A172 (cell line): ENCODE measurements around the gene EFNA2. TPM values are rescaled to one million over a fixed set of nuclear protein-coding genes. Genes with fewer than 3 reads are reported as not detected.

Experiments
- DNase-seq: peaks from one replicate; pipeline ENCODE4 v3.0.0-alpha.2; 2015; ENCODE audit warnings: low spot score
- total RNA-seq: library from RNA; depleted of rRNA; stranded (reverse); fragments of >200 nt; shearing (Covaris generic); gene quantifications from 2 replicates; pipeline ENCODE4 v1.2.3, GENCODE V29; 2014

The EFNA2 gene
- total RNA-seq, 1 experiment from 2014 or later = 9.9 TPM

DNA sequence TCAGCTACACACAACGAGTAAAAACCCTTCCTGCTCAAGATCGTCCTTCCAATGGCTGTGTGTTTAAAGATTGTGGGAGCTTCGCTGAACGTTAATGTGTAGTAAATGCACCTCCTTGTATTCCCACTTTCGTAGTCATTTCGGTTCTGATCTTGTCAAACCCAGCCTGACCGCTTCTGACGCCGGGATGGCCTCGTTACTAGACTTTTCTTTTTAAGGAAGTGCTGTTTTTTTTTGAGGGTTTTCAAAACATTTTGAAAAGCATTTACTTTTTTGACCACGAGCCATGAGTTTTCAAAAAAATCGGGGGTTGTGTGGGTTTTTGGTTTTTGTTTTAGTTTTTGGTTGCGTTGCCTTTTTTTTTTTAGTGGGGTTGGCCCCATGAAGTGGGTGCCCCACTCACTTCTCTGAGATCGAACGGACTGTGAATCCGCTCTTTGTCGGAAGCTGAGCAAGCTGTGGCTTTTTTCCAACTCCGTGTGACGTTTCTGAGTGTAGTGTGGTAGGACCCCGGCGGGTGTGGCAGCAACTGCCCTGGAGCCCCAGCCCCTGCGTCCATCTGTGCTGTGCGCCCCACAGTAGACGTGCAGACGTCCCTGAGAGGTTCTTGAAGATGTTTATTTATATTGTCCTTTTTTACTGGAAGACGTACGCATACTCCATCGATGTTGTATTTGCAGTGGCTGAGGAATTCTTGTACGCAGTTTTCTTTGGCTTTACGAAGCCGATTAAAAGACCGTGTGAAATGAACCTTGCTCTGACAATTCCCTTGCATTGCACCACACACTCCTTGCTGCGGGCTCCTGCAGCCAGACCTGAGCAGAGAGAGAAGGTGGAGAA, 13.0 kb upstream of the EFNA2 start:
- no peak for DNase-seq

DNA sequence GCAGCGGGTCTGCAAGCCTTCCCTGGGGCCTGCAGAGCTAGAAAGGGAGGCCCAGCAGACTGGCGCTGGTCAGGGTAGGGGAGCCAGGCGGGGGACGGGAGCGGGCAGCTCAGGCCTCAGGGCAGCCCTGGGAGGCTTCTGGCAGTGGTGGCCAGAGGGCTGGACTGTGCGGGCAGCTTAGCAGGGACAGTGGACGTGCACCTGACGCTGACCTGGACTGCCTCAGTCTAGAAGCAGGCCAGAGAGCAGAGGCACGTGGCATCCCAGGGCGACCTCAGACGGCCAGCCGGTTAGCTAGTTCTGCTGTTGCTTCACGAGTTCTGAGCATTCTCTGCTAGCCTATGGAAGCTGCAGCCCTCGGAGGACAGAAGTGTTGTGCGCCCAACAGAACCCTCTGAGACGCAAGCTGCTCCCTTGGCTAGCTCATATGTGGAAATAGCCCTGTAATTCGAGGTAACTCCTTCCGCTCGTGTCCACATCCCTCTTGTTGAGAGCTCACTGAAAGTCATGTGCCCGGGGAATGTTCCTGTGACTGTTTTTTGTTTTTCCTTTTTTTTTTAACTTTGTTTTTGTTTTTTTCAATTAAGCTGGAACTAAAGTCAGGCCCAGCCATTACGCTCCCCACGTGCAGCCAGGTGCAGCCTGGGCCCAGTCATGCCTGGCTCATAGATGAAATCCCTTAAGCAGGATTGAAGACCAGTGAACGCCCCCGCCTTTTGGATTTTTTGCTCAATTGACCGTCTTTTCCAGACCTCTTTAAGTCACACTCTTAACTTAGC, 12.2 kb upstream of the EFNA2 start:
- DNase-seq = no peak

DNA sequence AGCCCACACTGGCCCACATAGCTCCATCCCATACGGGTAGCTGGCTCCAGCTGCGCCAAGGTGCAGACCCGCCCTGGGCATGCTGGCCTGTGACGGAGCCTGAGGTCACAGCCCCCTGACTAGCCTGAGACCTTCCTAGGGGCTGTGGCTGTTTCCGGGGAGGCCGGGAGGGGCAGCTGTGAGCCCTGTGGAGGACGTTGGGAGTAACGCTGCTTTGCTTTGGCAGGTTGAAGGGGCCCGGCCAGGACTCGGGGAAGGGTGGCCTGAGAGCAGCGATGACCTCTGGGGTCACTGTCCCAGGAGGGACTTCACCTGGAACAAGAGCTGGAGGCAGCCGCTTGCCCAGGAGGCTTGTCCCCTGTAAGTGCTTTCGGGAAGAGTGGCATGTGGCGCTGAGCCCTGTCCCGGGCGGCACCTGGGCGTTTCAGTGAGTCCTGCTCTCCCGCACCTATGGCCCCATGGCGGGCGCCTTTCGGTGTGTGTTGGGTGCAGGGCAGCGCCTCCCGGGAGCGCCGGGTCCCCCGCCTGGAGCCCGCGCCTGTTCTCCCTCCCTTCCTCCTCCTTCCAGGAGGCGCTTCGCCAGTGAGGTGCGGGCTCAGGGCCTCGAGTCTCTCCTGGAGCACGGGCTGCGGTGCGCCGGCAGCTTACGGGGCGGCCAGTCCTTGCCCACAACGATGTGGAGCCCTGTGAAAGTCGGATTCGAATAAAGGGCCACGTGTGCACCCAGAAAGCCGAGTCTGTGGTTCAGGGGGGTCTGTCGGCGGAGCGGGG, 11.4 kb upstream of the EFNA2 start:
- no peak for DNase-seq

DNA sequence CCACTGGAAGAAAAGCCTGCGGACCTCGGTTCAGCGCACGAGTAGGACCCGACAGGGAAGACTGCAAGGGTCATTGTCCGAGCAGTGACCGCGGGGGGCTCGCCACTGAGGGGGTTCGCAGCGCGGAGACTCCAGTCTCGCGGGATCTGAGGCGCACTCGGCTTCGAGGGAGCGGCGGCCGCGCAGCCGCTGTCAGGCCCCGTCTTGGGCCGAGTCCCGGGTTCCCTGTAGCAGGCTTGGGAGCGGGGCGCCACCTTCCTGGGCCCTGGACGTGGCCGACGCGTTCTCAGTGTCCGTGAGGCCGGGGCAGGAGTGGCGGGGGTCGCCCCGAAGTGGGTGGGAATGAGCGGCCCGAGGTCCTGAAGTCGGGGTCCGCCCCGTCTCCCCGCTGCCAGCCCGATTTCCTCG, 10.8 kb upstream of the EFNA2 start:
- no peak for DNase-seq

DNA sequence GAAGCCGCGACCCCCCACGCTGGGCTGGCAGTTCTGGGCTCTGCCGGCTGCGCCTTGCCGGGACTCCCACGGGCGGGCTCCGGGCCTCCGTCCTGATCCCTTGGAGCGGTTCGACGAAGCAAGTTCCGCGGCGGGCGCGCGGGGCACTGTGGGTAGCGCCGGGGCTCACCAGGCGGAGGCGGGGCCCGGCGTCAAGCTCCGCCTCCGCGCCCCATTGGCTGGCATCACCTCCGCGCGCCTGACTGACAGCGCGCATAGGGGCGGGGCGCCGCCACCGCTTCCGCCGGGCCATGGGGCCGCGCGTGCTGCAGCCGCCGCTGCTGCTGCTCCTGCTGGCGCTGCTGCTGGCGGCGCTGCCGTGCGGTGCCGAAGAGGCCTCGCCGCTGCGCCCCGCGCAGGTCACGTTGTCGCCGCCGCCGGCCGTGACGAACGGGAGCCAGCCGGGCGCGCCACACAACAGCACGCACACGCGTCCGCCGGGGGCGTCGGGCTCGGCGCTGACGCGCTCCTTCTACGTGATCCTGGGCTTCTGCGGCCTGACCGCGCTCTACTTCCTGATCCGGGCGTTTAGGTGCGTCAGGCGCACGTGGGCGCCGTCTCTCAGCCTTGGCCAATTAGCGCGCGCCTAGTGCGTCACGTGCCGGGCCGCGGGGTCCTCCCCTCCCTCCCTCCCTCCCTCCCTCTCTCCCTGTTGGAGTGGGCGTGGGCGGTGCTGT, 10.3 kb upstream of the EFNA2 start, which contains the start of gene FAM174C:
Gene FAM174C (plus strand): TSS at position 271 of the 716 bp plus-strand sequence. CDS start 20 bp downstream, at position 291.
- DNase-seq = peak; percentile 95

DNA sequence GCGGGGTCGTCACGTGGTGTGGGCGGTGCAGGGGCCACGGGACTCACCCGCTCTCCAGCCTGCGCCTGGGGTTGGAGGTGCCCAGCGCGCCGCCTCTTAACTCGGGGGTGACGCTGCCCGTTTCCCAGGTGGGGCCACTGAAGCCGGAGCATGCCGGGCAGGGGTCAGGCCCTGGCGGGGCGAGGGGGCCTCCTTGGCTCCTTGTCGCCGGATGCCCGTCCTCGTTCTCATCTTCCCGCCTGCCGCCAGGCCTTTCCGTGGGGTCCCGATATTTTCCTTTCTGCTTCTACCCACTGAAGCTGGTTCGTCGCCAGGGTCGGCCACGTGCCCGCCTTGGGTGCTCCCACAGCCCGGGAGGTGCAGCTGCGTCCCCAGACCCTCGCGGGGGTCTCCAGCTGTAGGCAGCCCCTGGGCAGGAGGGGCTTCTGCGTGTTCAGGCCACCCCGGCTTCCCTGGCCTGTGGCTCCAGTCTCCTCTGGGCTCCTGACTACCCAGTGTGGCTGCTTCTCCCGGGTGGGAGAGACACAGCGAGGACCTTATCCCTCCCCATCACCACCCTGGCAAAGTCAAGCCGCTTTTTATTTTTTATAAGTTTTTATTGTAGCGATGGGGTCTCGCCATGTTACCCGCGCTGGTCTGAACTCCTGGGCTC, 9.6 kb upstream of the EFNA2 start:
- DNase-seq = no peak

DNA sequence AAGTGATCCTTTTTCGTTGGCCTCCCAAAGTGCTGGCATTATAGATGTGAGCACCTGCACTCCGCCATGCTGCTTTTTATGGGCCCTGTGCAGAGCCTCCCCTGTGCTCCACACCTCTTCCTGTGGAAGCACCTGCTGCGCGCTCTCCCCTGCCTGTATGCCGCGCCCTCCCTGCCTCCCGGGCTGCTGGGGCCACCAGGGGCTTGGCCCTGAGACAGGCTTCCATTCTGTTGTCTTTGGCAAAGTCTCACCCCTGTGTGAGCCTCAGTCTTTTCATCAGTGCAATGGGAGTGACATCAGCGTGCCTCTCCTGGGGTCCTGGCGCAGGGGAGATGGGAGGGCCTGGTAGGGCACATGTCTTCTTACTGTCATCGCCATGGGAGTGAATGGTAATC, 9.0 kb upstream of the EFNA2 start:
- DNase-seq = no peak

DNA sequence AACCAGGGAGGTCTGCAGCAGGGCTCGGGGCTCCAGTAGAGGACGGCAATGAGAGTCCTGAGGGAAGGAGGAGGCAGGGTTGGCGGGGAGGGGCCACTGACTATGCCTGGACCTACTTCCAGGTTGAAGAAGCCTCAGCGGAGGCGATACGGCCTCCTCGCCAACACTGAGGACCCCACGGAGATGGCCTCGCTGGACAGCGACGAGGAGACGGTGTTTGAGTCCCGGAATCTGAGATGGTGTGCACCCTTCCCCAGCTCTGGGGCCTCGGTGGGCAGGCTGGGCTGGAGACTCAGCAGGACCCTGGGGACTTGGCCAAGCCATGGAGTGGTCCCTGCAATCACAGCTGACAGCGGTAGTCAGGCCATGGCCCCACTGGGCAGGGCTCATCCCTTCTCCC, 8.6 kb upstream of the EFNA2 start:
- DNase-seq = no peak

DNA sequence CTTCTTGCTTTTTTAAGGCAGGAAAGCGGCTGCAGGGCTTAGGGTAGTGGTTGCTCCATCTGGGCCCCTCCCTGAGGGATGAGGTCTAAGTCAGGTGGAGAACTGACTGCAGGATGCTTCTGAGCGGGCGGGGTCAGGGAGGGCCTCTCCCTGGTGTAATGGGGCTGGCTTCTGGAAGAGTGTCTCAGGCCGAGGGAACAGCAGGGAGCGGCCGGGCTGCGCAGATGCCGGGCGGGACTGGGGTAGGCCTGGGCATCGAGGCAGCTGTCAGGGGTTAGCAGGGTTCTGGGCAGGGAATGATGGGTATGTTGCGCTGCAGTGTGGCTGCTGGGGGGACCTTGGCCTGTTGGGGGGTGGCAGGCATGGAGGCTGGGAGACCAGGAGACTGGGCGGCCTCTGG, 7.6 kb upstream of the EFNA2 start:
- DNase-seq = no peak

DNA sequence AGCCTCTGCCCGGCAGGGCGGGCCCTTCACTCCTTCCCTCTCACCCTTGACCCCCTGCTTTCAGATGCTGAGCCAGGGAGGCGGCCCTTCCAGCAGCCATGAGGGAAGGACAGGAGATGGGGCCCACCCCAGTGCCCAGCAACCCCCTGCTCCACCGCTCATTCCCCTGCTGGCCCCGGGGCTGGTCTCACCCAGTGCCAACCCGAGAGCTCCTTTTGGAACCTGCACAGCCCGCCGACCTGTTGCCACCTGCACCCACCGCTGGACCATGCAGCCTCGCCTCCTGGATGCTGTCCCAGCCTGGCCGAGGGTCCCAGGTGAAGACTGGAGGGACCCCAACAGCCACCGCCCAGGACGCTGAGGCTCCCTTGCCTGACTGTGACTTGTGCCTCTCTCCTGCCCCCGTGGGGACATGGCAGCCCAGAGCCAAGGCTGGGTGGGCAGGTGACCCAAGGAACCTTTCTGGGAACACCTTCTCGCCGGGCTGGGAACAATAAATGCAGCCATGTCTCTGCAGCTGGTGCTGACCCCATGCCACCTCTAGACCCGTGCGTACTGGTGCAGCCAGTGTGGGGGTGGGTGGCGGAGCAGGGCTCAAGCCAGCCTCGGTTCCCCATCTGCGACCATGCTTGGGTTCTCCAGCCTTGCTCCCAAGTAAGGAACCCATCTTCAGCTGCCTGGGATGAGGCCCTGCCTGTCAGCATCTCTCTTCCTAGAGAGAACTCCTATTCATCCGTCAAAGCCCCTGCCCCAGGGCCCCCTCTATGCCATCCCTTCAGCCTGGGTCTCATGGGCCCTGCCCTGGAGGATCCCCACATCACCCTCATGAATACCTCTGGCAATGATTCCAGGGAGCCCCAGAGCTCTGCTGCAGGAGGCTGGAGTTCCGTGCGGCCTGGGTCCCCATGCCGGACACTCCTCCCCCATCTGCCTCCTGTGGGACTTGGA, 6.7 kb upstream of the EFNA2 start:
- no peak for DNase-seq

DNA sequence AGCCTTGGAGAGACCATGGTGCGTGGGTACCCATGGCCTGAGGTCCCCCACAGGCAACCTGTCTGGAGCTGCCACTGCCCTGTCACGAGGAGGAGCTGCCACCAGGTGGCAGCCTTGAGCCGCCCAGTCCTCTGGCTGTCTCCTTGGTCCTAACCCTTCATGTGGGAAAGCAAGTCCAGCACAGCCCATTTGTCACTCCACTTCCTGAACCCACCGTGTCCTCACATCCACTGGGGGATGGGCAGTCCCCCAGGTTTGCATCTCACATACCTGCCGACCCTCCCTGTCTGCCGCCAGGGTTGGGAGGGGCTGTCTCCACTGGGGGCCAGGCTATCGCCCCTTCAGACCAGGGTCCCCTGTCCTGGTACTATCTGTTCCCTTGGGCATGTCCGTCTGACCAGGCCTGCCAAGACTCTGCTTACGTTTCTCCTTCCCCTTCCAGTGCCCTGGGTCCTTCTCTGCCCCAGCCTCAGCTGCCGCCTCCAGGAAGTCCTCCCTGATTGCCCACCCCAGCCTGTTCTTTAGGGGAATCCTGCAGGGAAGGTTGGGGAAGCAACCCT, 5.8 kb upstream of the EFNA2 start:
- DNase-seq = peak; percentile 85

DNA sequence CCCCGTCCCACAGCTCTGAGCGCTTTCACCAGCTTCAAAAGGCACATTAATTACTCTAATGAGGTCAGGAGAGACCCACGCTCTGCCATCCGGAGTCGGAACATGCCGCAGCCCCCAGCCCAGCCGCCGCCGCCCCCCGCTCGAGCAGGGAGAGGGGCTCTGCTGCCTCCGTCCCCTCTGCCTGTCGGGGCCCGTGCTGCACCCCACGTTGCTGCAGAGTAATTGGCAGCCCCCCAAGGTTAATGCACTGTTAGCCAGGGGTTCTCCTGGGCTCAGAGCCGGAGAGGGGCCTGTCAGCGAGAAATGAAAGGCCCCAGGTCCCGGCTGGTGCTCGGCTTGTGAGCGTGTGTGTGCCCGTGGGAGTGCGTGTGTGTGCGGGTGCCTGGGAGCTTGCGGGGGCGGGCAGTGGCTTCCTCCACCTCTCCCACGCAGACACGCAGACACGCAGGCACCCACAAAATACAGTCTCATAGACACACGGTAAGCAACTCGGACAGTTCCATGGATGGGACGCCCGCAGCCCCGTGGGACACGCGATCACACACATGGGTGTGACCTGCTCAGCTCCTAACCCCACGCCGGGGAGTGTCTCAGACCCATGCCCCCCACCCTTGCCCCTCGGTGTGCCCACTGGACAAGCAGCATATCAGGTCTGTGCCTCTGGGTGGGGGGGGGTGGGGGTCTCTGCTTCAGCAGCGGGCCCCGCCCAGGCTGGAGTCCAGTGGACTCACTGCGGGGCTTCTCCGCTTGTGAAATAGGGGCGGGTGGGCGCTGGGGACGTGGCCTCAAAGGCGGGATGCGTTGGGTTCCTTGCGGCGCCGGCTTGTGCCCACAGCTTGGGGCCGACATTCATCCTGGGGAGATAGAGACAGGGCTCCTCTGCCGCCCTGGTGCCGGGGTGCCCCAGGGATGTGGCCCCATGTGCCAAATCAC, 4.8 kb upstream of the EFNA2 start:
- no peak for DNase-seq

DNA sequence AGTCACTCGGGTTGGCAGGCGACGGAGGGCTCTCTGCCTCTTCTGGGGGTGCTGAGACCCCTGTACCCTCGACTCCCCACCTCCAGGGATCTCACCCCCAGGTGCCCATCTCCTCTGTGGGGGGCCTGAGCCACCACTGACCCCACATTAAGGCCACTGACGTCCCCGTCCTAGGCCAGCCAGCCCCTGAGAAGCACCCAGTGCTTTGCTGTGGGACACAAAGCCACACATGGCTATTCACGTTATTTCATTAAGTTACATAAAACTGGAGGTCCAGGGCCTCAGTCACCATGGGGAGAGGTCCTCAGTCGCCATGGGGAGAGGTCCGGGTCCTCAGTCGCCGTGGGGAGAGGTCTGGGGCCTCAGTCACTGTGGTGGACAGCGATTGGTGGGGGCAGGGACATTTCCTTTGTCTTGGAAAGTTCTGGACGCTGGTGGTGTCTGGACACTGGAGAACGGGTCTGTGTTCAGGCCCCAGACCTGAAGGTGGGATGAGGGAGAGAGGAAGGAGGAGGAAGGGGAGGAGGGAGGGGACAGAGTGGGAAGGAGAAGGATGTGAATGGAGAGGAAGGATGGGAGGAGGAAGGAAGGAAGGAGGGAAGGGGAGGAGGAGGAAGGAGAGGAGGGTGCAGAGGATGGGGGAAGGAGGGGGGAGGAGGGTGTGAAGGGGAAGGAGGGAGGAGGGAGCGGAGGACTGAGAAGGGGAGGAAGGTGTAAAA, 3.9 kb upstream of the EFNA2 start:
- no peak for DNase-seq

DNA sequence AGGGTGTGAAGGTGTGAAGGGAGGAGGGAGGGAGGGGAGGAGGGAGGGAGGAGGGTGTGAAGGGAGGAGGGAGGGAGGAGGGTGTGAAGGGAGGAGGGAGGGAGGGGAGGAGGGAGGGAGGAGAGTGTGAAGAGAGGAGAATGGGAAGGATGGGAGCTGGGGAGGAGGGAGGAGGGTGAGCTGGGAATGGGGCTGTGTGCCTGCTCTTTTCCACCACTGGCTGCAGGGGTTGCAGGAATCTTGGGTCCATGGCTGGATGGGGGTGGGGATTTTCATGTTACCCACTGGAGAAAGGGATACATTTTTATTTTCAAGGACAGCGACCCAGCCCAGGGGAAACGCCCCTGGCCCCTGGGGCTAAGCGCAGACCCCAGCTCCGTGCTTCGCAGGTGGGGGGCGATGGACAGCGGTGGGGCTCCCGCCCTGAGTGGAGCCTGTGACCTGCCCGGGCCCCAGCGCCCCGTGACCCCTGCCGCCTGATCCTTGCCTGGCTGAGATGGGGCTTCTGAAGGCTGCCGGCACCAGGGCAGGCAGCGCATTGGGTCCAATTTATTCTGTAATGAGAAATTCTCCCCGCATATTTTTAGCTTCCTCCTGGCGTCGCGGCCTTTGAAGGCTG, 3.0 kb upstream of the EFNA2 start:
- DNase-seq = no peak

DNA sequence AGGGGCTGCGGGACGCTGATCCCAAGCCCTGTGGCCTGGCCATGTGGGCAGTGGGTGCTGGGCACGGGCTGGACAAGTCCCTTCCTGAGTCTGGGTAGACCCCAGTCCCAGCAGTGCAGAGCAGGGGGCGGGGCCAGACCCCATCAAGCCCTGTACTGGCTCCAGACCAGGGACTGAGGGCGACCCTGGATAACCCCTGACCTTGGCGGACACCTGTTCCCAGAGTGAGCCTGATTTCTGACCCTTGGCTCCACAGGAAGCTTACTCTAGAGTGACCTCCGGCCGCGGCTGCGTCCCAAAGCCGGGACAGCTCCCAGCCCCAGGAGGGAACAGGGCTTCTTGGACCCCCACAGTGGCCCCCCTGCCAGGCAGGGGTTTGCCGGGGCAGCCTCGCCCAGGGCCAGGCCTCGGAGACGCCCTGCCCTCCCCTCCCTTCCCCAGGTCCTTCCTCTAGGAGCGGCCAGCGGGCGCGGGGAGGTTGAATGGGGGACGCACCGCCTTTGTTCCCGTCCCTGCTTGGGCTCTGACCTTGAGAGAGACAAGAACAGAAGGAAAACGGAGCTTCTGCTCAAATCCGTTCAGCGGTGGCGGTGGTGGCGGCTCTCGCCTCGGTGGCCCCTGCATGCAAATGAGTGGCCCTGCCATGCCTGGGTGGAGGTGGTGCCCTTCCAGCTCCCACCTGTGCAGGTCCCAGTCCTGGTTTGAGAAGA, 2.3 kb upstream of the EFNA2 start:
- DNase-seq = no peak

DNA sequence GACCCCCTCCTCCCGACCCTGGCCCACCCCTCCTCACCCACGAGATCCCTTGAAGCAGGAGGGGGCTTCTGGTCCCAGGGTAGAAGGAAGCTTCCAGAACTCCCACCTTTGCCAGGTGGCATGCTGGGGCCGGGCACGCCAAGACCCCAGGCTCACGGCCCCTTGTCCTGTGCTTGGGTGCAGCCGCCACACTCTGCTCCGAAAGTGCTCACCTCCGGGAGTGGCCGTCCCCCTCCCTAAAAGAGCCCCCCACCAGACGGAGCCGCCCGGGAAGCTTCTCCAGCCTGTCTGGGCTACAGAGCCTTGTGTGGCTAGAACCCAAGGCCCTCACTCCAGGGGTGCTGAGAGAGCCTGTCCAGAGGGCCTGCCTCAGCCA, 1.8 kb upstream of the EFNA2 start:
- DNase-seq = no peak
